Stomach (tissue), 9 donors: Measurements from ENCODE around the gene CCDC146. TPM values are rescaled to one million over a fixed set of nuclear protein-coding genes. Genes with fewer than 3 reads are reported as not detected.
A peak's percentile ranks its signal among the peaks of the same experiment; 100 is the strongest.
"Not testable (repeated sequence)": the region's sequence is repeated elsewhere in the genome, so short reads cannot be mapped to it uniquely, and the experiment has no call there.

Source experiments
- DNase-seq, 2 donors: peaks; one replicate each; pipeline versions ENCODE4 v3.0.0 to v3.0.0-alpha.2; 2013 to 2019
- H3K27ac ChIP-seq, 5 donors: fragments of 200-600 bp in 4 of 5; sonication (generic) in 4 of 5; one replicate each; pipeline ENCODE4 v1.5.1; 2013 to 2019; ENCODE audit warnings: mild to moderate bottlenecking in 1 of 5, moderate library complexity in 1 of 5
- H3K27me3 ChIP-seq, 3 donors: fragments of 200-600 bp; sonication (generic); one replicate each; pipeline ENCODE4 v1.5.1; 2017 to 2019; ENCODE audit warnings: mixed run types in 1 of 3
- H3K36me3 ChIP-seq, 4 donors: fragments of 200-600 bp; sonication (generic); 1 replicate in 3 of 4; 2 replicates in 1 of 4; pipeline ENCODE4 v1.5.1; 2016 to 2019
- H3K4me1 ChIP-seq, 4 donors: fragments of 200-600 bp; sonication (generic); one replicate each; pipeline ENCODE4 v1.5.1; 2016 to 2019
- H3K4me3 ChIP-seq, 4 donors: fragments of 200-600 bp; sonication (generic) in 3 of 4; one replicate each; pipeline ENCODE4 v1.5.1; 2016 to 2019; ENCODE audit warnings: mild to moderate bottlenecking in 1 of 4
- H3K9me3 ChIP-seq, 4 donors: fragments of 200-600 bp; sonication (generic); one replicate each; pipeline ENCODE4 v1.5.1; 2016 to 2019
- EP300 ChIP-seq: sonication (generic); formaldehyde crosslinking; IDR thresholded peaks from one replicate; pipeline ENCODE4 v1.6.1; 2017; ENCODE audit warnings: antibody characterized with exemption
- POLR2A ChIP-seq, 4 donors: fragments of 450-650 bp; IDR thresholded peaks; one replicate each; pipeline ENCODE4 v1.6.1; 2016; ENCODE audit warnings: antibody characterized with exemption in 4 of 4, control low read depth in 2 of 4, mild to moderate bottlenecking in 1 of 4, moderate library complexity in 1 of 4
- POLR2AphosphoS5 ChIP-seq, 3 donors: sonication (generic); formaldehyde crosslinking; IDR thresholded peaks; one replicate each; pipeline ENCODE4 v1.6.1; 2016; ENCODE audit warnings: antibody characterized with exemption in 3 of 3
- WGBS, 5 donors: extraction: QIAGEN DNeasy Blood & Tissue Kit in 3 of 5; methylation state at CpG; one replicate each; pipeline versions ENCODE4 v1.1.5 to v1.1.7; 2013 to 2018; 5-methylcytosine and 5-hydroxymethylcytosine counted together
- intact Hi-C: fragments of 100-400 bp; cut with DNase I; formaldehyde crosslinking; loops from one replicate; pipeline ENCODE4 v1.15.1; 2023; ENCODE audit warnings: low total_unique reads
- polyA plus RNA-seq, 3 donors: library from polyadenylated mRNA; stranded (reverse); fragments of 200-250 nt; gene quantifications; one replicate each; pipeline ENCODE4 v1.2.3, GENCODE V29; 2013
- total RNA-seq, 5 donors: library from RNA; depleted of rRNA; stranded (reverse); fragments of >200 nt; gene quantifications; one replicate each; pipeline versions ENCODE4 v1.1.0 to v1.2.3, GENCODE V29; 2014 to 2016
- TF ChIP-seq, protein P1 (sequence below), 7 experiments: fragments of 450-650 bp in 4 of 7; fragments of 200-600 bp in 3 of 7; sonication (generic) in 3 of 7; IDR thresholded peaks; one replicate each; pipeline ENCODE4 v1.5.1; 2016 to 2019; ENCODE audit warnings: antibody characterized with exemption in 7 of 7, control low read depth in 2 of 7, mild to moderate bottlenecking in 1 of 7
- donor health status: healthy with polysubstance abuse.
- donor health status: Bipolar disorder and iron deficiency.
- donor health status: healthy.

The CCDC146 gene
- total and polyA plus RNA-seq, 8 donors = 1.3 to 193 (median 26.5) TPM

DNA sequence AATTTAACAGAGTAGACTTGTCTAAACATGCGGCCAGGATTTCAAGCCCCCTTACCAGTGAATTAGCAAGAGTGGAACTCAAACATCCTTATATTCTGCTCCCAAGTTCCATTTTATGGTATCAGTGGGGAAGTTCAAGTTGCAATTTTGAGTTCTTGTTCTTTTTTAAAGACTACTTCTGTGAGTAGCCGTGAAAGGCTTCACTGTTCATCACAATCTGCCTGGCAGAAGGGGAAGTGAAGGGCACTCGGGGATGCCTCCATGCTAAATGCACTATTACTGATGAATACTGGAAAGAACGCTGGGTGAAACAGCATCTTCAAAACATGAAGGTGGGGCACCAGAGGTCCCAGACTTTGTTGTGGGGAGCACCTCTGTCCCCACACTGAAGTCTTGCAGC lies 99.7 kb downstream of the CCDC146 start:
- Histone ChIP-seq H3K4me3 (no peak overlapping the region), H3K27ac (no peak overlapping the region), H3K36me3 (no peaks in the 10 kb centered on the region), H3K27me3 (no peaks in the 10 kb centered on the region), H3K4me1 (peaks cover 0 to 7% (median 3%) of the 10 kb centered on the region in 4 donors), H3K9me3 (peaks cover 0 to 8% (median 3%) of the 10 kb centered on the region in 4 donors)
- 84 to 93% (median 89%) methylated on average over 4 of the region's 4 CpGs for WGBS, 5 donors
- TF ChIP-seq POLR2A (IDR thresholded peaks at IDR 0.05) (no peak), POLR2AphosphoS5 (IDR thresholded peaks at IDR 0.05) (no peak), EP300 (no peak)
- TF ChIP-seq, protein P1, sequence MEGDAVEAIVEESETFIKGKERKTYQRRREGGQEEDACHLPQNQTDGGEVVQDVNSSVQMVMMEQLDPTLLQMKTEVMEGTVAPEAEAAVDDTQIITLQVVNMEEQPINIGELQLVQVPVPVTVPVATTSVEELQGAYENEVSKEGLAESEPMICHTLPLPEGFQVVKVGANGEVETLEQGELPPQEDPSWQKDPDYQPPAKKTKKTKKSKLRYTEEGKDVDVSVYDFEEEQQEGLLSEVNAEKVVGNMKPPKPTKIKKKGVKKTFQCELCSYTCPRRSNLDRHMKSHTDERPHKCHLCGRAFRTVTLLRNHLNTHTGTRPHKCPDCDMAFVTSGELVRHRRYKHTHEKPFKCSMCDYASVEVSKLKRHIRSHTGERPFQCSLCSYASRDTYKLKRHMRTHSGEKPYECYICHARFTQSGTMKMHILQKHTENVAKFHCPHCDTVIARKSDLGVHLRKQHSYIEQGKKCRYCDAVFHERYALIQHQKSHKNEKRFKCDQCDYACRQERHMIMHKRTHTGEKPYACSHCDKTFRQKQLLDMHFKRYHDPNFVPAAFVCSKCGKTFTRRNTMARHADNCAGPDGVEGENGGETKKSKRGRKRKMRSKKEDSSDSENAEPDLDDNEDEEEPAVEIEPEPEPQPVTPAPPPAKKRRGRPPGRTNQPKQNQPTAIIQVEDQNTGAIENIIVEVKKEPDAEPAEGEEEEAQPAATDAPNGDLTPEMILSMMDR (IDR thresholded peaks at IDR 0.05) = no peak
- intact Hi-C loops = no loop called here
- DNase-seq = no peak

DNA sequence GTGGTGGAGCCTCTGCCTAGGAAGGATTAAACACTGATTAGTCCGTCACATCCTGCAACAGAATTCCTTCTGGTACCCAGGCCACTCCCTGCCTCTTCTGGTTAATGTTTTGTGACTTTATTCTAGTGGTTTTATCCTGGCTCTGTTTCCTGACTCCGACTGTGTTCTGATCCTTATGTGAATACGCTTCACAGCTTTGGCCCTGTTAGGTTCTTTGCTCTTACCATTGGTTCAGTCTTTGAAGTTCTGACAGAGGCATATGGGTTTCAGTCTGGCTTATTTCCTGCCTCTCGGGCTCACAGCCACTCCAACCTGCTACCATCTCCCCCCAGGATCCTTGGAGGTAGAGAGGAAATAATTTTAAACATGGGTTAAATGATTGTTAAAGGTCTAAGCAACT lies 100.4 kb downstream of the CCDC146 start:
- peaks cover 0 to 8% (median 3%) of the 10 kb centered on the region in 4 donors for H3K9me3 ChIP-seq
- no peak overlapping the region for H3K27ac ChIP-seq
- TF ChIP-seq, protein P1 (IDR thresholded peaks at IDR 0.05) = no peak
- no peak for TF ChIP-seq POLR2AphosphoS5 (IDR thresholded peaks at IDR 0.05)
- no peak for TF ChIP-seq EP300
- TF ChIP-seq POLR2A (IDR thresholded peaks at IDR 0.05) = no peak
- H3K36me3 ChIP-seq = no peaks in the 10 kb centered on the region
- no peak for DNase-seq
- H3K4me1 ChIP-seq = peaks cover 0 to 7% (median 3%) of the 10 kb centered on the region in 4 donors
- no peak overlapping the region for H3K4me3 ChIP-seq
- intact Hi-C loops = no loop called here
- 82 to 88% (median 85%) methylated on average over 4 of the region's 4 CpGs for WGBS, 5 donors
- no peaks in the 10 kb centered on the region for H3K27me3 ChIP-seq

- TF ChIP-seq EP300 = no peak
- TF ChIP-seq, protein P1 (IDR thresholded peaks at IDR 0.05) = no peak
- TF ChIP-seq POLR2A (IDR thresholded peaks at IDR 0.05) = no peak
- TF ChIP-seq POLR2AphosphoS5 (IDR thresholded peaks at IDR 0.05) = no peak
- no peak overlapping the region for H3K4me3 ChIP-seq
- DNase-seq = no peak
These were observed 100.8 kb downstream of the CCDC146 start for GRCh38 chr7:77223261-77223660.

GRCh38 chr7:77226357-77226839 lies 104.0 kb downstream of the CCDC146 start:
- Histone ChIP-seq H3K36me3 (no peaks in the 10 kb centered on the region), H3K27me3 (no peaks in the 10 kb centered on the region), H3K27ac (no peak overlapping the region), H3K4me1 (peaks cover 0 to 7% (median 3%) of the 10 kb centered on the region in 4 donors), H3K9me3 (peaks cover 0 to 13% (median 4%) of the 10 kb centered on the region in 4 donors), H3K4me3 (no peak overlapping the region)
- intact Hi-C loops = no loop called here
- peak in 1 of 2 donors; percentile 24 for DNase-seq
- 51 to 70% (median 61%) methylated on average over 1 of the region's 1 CpG for WGBS, 5 donors
- no peak for TF ChIP-seq POLR2A (IDR thresholded peaks at IDR 0.05)
- no peak for TF ChIP-seq POLR2AphosphoS5 (IDR thresholded peaks at IDR 0.05)
- TF ChIP-seq, protein P1 (IDR thresholded peaks at IDR 0.05) = no peak
- TF ChIP-seq EP300 = no peak

More at GRCh38 chr7:77223261-77223660, 100.8 kb downstream of the CCDC146 start:
- WGBS, 5 donors = 67 to 83% (median 71%) methylated on average over 2 of the region's 2 CpGs
- Histone ChIP-seq H3K9me3 (peaks cover 0 to 8% (median 3%) of the 10 kb centered on the region in 4 donors), H3K27me3 (no peaks in the 10 kb centered on the region), H3K4me1 (peaks cover 0 to 7% (median 3%) of the 10 kb centered on the region in 4 donors), H3K27ac (no peak overlapping the region), H3K36me3 (no peaks in the 10 kb centered on the region)
- intact Hi-C loops = no loop called here

- intact Hi-C loops, H3K36me3 ChIP-seq, H3K4me3 ChIP-seq, H3K27me3 ChIP-seq, H3K4me1 ChIP-seq, H3K27ac ChIP-seq, DNase-seq: not testable (repeated sequence)
- peaks cover 0 to 13% (median 4%) of the 10 kb centered on the region in 4 donors for H3K9me3 ChIP-seq
These were observed 106.4 kb downstream of the CCDC146 start for GRCh38 chr7:77228795-77229194.
